ENCODE results near the gene MSL3. TPM values are rescaled to one million over a fixed set of nuclear protein-coding genes. Genes with fewer than 3 reads are reported as not detected.

The MSL3 gene
- total and polyA plus RNA-seq, 2 of the 13 experiments (the other 11 are each of a cell fraction or from before 2014, with no cell fraction given) = 7.6 to 10.2 TPM

GRCh38 chrX:11791537-11791936, 33.5 kb downstream of the MSL3 start:
- no peak overlapping the region for H3K4me3 ChIP-seq (replicated peaks in 1 of 3; ENCODE audit: insufficient read depth in 1 of 3, low read depth in 2 of 3, low read length in 3 of 3)
- DNase-seq (ENCODE audit: low spot score) (no peak), FAIRE-seq (no peak), ATAC-seq (no peak)
- no peaks in the 10 kb centered on the region for H4K20me1 ChIP-seq (ENCODE audit: insufficient read depth, low read length)
- no peak overlapping the region for H3K9ac ChIP-seq (ENCODE audit: insufficient read depth, low read depth, low read length)
- ChIA-PET CTCF (ENCODE audit: low intra/inter-chr PET ratio, low total read pairs) (no interaction called here), POLR2A (no interaction called here)
- H3K79me2 ChIP-seq (ENCODE audit: insufficient read depth, low read length) = no peaks in the 10 kb centered on the region
- no peak overlapping the region for H3K4me2 ChIP-seq (ENCODE audit: low read depth, low read length)
- intact Hi-C loops (cut with micrococcal nuclease; ENCODE audit: unreplicated experiment) (no loop called here), in situ Hi-C loops (cut with HindIII; ENCODE audit: extremely low pct_ligation_motif_present, low pct_unique_long_range_greater_than_20kb) (no loop called here)
- no TSS peak for BruUV-seq (replicated peaks)
- TF ChIP-seq ZFP41 (CRISPR knock-in tag; IDR thresholded peaks at IDR 0.05; ENCODE audit: borderline replicate concordance) (no peak), RXRA (CRISPR knock-in tag; IDR thresholded peaks at IDR 0.05) (no peak), SRSF9 (IDR thresholded peaks at IDR 0.05; ENCODE audit: borderline replicate concordance, insufficient read depth, low read depth, low read length, poor library complexity, severe bottlenecking) (no peak), ZNF788 (CRISPR knock-in tag; IDR thresholded peaks at IDR 0.05; ENCODE audit: borderline replicate concordance) (no peak), ATF7-NPFF (CRISPR knock-in tag; IDR thresholded peaks at IDR 0.05; ENCODE audit: low read depth) (no peak), SP4 (CRISPR knock-in tag; IDR thresholded peaks at IDR 0.05) (no peak), IRX3 (CRISPR knock-in tag; IDR thresholded peaks at IDR 0.05; ENCODE audit: borderline replicate concordance, low read depth) (no peak), DBP (CRISPR knock-in tag; IDR thresholded peaks at IDR 0.05; ENCODE audit: not compliant biosample characterization) (no peak)
- TF ChIP-seq, protein P1, sequence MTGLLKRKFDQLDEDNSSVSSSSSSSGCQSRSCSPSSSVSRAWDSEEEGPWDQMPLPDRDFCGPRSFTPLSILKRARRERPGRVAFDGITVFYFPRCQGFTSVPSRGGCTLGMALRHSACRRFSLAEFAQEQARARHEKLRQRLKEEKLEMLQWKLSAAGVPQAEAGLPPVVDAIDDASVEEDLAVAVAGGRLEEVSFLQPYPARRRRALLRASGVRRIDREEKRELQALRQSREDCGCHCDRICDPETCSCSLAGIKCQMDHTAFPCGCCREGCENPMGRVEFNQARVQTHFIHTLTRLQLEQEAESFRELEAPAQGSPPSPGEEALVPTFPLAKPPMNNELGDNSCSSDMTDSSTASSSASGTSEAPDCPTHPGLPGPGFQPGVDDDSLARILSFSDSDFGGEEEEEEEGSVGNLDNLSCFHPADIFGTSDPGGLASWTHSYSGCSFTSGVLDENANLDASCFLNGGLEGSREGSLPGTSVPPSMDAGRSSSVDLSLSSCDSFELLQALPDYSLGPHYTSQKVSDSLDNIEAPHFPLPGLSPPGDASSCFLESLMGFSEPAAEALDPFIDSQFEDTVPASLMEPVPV (CRISPR knock-in tag; IDR thresholded peaks at IDR 0.05) = no peak
- no peaks in the 10 kb centered on the region for H3K27me3 ChIP-seq (ENCODE audit: control insufficient read depth in 1 of 2, insufficient read depth in 2 of 2, low read length in 2 of 2)
- H3K27ac ChIP-seq (ENCODE audit: extremely low read length, insufficient read depth, low read length) = no peak overlapping the region
- WGBS (ENCODE audit: low lambda C conversion rate) = 0% methylated on average over 1 of the region's 1 CpG
- no peaks in the 10 kb centered on the region for H3K9me3 ChIP-seq (ENCODE audit: low read length)
- H2AFZ ChIP-seq (ENCODE audit: low read length) = no peak overlapping the region
- H3K36me3 ChIP-seq (replicated peaks in 1 of 2; ENCODE audit: control insufficient read depth in 1 of 2, insufficient read depth in 2 of 2, low read length in 2 of 2) = no peaks in the 10 kb centered on the region
- no peaks in the 10 kb centered on the region for H3K4me1 ChIP-seq (ENCODE audit: insufficient read depth, low read length)
